IPS-NIHi7 (cell line): ENCODE data around the gene SYT13.

Experiments
- DNase-seq: peaks from one replicate; pipeline ENCODE4 v3.0.0; 2012; ENCODE audit warnings: mixed read lengths; ENCODE audit errors: extremely low spot score

SYT13 gene

DNA sequence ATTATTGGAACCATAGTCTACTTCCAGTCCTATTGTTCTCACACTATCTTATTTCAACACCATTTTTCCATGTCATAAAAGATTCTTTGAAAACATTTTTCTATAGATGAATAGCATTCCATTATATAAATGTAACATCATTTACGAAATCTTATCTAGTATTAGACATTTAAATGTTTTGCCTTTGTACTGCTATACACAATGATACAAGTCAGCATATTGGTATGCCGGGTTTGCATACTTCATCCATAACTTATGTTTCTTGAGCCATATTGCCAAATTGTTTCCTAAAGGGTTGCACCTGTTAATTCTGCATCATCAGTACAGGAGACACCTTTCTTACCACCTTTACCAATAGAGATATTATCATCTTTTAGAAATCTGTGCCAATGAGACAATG is 68.2 kb downstream of the SYT13 start:
- DNase-seq: no peak

DNA sequence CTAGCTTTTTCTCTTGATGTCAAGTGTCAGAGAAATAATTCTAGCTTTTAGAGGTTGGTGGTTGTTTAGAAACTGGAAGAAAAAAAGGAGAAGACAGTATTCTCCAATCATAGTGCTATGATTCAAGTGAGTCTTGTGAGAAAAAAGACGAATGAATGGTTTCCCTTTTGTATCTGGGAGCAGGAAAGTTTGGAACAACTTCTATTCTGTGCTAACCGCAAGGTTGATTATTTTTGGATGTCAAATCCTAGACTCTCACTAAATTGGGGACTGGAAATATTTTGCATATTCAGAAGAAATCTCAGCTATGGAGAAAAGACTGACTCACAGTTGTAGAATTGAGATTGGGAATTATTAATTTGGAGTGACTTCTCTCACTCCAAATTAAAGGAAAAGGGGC is 69.2 kb downstream of the SYT13 start:
- DNase-seq: no peak

DNA sequence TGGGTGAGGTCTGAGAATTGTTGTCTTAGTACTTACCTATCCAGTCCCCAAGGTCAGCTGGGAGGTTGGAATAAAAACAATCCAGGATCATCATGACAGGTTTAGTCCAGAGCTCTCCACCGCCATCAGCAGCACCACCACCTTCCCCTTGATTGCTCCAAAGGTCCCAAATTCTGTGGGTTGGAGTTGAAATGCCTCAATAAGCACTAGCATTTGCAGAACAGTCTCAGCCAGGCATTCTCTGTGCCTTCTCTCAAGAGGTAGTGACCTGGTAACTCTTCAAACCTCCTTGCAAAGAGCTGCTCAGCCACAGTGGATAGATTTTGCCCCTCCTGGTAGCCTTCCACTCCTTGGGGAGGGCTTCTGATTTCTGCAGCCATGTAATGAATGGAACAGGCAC is 70.1 kb downstream of the SYT13 start:
- no peak for DNase-seq

DNA sequence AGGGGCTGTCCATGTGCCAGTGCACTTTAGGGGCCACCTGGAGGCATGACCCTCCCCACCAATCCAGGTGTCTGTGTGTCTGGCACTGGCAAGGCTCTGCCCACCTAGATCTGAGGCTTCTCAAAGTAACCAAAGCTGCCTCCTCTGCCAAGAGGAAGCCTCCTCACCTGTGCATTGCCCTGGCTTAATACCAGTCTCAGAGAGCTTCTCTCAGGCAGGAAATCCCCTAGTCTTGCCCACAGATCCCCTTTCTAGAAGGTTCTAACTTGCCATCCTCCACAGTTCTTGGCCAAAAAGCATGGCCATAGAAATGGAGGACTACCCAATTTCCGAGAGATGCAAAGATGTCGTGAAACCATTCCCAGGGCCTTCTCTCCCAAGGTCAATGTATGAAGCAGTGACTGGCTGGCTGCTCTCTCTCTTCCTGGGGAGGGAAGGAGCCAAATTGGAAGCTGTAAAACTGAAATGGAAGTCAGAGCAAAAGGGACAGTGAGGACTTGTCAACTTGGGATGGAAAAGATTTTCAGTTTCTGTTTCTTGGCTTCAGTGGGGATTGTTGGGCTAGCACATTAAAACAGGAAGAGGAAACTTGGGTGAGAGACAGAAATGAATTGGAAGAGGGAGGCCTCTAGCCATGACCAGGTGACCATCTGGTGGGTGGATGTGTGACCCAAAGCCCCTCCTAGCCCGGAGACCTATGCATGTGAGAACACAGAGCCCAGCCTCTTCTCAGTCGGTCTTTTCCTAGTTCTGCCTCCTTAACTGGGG is 70.9 kb downstream of the SYT13 start:
- no peak for DNase-seq

DNA sequence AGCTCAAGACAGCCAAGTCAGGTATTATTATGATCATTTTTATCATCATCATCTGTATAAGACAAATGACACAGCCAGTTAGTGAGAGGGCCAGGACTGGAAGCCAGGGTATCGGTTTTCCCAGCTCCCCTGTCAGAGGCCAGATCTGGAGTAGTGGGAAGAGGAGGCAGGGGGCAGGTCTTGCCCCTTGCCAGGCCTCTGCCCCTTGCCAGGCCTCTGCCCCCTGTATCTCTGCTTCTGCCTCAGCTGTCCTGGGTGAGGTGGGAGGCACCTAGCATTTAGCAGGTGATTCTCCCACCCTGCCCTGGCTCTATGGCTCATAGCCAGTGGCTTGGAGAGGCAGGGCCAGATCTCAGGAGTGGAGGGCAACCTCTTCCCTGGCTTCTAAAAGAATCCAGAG is 72.4 kb downstream of the SYT13 start:
- DNase-seq: no peak

DNA sequence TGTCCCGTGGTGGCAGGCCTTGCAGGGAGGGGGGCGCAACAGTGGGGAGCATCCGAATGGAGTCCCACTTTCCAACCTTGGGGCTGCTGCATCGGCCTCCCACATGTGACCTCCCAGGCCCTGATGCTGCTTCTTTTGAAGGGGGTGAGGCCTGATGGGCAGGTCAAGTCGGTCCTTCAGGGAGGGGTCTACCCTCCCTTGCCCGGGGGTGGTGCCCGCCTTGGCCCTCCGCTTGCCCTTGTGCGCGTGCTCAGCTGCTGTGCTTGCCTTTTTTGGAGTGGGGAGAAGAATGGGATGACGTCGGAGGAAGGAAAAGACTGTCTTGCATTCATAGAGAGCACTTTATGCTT is 72.8 kb downstream of the SYT13 start:
- DNase-seq: no peak

DNA sequence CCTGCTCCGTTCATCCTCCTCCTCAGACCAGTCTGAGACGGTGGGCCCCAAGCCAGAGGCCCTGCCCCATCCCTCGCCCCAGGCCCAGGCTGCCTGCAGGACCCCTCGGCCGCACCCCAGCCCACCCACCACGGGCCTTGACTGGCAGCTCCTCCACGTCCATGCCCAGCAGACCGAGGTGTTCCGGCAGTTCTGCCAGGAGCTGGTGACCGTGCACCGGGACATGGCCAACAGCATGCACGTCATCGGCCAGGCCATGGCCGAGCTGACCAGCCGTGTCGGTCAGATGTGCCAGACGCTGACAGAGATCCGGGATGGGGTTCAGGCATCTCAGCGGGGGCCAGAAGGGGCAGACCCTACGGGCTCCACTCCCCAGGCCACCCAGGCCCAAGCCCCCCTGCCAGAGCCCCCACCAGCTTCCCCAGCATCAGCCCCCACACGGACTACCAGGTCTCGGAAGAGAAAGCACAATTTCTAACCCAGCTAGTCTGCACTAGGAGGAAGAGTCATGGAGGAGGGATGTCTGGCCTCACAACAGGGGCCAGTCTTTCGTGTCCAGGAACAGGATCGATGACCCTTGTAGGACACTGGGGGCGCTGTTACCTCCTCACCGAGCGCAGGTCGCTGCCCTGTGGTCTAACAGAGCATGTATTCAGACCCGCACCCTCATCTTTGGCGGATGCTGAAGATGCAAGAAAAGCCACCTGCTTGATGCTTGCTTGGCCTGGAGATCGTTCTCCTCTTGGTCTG is 73.4 kb downstream of the SYT13 start:
- DNase-seq: peak; percentile 87

DNA sequence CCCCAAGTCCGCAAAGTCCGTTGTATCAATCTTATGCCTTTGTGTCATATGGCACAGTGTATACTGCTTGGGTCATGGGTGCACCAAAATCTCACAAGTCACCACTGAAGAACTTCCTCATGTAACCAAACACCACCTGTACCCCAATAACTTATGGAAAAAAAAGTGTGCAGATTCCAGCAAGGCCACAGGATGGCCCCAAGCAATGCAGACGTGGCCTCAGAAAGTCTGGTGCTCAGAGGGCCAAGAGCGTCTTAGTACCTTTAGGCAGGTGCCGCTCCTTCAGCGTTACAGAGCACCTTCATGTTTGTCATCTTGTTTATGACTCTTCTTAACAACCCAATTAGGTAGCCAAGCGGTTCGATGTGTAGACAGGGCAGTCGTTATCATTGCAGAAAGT is 74.4 kb downstream of the SYT13 start:
- DNase-seq: no peak

DNA sequence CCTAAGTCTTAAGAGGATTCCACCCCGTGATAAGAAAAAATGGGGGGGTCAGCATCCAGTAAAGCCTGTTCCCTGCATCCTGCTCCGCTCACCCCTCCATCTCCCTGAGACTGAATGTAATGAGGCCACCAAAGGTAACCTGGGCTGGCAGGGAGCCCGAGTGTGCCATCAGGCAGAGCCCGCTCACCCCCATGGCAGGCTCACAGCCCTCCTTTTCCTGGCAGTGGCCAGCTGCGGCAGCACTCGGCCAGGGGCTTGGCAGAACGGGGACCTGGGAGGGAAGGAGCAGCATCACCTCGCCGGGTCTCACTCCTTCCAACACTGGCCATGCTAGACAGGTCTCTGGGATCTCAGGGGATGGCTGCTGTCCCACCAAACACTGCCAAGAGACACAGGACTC is 75.3 kb downstream of the SYT13 start:
- DNase-seq: no peak

DNA sequence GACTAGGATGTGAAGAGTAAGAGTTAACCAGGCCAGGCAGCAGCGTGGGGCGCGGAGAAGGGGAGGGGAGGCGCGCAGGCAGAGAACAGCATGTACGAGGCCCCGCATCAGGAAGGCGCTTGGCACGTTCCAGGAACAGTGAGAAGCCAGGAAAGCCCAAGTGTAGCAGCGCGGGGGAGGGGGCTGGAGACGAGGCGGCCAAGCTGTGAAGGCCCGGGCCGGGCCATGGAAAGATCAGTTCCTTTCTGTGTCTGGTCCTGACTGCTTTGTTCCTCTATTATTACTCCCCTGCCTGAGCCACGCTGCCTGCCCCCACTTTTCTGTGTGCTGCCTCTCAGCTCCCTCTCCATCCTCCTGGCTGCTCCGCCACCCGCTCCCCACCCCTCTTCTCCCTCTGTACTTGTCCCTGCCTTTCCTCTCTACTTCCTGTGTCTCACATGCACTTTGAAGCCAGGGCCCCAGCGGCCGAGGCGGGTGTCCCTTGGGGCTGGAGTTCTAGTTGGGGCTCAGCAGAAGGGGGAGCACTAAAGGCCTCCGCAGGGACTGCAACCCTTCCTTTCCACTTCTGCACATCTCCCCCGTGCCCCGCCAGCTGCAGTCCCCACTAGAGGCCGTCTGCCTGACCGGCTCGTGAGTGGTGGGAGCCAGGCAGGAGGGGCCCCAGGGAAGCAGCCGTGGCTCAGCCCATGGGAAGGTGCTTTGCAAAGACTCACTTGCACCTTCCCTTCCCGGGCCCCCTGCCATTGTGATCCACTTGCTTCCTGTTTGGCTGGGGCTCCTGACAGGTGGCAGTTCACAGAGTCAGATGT is 76.0 kb downstream of the SYT13 start:
- peak; percentile 73 for DNase-seq

DNA sequence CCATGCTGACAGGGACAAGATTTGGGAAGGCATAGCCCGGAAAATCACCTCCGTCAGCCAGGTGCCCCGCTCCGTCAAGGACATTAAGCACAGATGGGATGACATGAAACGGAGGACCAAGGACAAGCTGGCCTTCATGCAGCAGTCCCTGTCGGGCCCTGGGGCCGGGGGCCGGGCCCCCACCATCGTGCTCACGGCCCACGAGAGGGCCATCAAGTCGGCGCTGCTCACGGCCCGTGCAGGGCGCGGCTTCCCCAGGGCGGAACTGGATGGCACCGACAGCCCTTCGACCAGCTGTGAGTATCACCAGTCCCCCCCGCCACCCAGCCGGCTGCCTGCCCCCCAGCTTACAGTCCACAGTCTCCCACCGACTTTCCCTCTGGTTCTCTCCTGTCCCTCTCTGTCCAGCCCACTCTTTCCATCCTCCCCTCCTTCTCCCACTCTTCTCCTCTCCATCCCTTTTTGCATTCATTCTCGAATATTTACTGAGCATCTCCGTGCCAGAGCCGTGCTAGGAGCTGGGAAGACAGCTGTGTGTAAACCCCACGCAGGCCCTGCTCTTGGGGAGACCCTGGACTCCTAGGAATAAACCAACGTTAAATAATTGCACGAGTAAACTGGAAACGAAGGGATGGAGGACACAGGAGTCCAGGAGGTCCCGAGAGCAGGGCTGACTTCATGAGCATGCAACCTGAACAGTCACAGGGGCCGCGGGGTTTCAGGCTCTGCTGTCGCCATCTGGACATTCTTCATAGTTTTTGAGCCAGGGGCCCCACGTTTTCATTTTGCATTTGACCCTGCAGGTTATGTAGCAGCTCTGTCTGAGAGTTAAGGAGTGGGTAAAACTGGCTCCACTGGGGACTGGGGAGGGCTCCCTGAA is 76.9 kb downstream of the SYT13 start:
- no peak for DNase-seq

DNA sequence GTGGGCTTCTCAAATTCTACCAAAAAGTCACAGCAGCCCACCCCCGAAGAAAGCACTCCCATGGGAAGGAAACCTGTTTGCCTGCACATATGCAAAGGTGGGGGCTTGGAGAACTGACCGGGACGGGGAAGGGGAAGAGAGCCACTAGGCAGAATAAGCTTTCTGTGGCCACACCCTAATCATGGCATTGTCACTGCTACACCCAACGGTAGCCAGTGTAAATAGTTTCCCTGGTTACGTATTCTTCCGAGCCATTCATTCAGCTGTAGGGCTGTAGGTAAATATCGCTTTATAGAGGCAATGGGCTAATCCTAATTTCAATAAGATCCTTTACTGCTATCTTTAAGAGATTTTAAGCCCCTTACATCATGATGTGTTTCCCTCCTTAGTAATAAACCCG is 78.0 kb downstream of the SYT13 start:
- DNase-seq: no peak

DNA sequence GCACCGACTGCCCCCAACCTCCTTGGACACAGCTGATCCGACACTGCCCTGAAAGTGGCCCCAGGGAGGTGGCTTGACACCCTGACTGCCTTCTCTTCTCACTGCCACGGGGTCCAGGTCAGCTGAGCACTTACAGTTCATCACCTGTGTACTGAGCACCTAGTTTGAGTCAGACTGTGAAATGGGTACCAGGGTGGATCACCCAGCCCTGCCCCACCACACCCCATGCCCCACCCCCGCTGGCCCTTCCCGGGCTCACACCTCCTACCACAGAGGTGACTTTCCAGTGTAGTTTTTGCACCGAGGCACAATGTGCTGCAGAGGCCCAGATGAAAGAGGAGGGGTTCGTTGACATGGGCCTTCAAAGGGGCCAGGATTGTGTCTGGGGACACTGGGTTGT is 80.2 kb downstream of the SYT13 start:
- no peak for DNase-seq

DNA sequence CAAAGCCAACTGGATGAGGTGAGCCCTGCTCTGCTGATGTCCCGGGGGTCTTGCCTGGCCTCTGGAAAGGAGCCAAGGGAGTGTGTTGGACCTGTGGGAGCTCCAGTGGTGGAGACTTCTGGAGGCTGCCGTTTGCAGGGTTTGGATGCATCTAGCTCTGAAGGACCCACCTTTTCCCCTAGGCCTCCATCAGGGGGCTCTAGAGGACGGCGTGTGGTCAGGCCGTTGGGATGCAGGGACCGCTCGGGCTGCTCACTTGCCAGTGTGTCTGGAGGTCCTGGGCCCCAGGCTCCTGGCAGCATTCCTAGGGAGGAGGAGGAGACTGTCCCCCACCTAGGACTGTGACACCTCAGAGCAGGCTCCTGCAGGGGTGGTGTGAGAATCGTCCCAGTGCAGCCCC is 81.4 kb downstream of the SYT13 start:
- DNase-seq: peak; percentile 72

DNA sequence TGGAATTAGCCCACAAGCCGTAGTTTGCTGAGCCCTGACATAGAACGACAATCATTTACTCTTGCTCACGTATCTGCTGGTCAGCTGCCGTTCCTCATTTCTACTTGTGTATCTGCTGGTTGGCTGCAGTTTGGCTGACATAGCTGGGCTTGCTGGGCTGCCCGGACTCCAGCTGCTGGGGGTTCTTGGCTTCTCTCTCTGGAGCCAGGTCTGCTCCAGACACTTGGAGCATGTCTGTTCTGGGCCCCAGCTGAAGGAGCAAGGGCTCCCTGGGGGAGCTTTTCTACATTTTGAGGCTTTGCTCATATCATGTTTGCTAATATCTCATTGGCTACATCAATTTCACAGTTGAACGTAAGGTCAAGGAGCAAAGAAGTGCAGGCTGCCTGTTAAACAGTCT is 92.4 kb downstream of the SYT13 start:
- DNase-seq: no peak
